IMR-90 (cell line): ENCODE measurements around the gene LEPROT. TPM values are rescaled to one million over a fixed set of nuclear protein-coding genes. Genes with fewer than 3 reads are reported as not detected.

Source experiments
- ATAC-seq: fragments of 200-7000 bp; cut with Tn5 transposase; 2 replicates; pipeline ENCODE4 v1.9.1; 2020; ENCODE audit warnings: low read depth, mild to moderate bottlenecking, moderate library complexity
- BruUV-seq: library from RNA; stranded (reverse); fragments of 400-500 nt; replicated peaks from 2 replicates; lab custom pipeline; 2021; lab: Mats Ljungman, UMichigan
- CTCF ChIA-PET: fragments of 300-600 bp; formaldehyde crosslinking; extraction: SDS; loops from one replicate; lab custom pipeline; 2021; ENCODE audit warnings: antibody characterized with exemption; lab: Yijun Ruan, JAX
- POLR2A ChIA-PET: fragments of 300-600 bp; sonication (Branson Sonifier 250); formaldehyde crosslinking; loops from one replicate; lab custom pipeline; 2022; ENCODE audit warnings: antibody characterized with exemption; ENCODE audit not compliant: unreplicated experiment; lab: Charles Lee
- DNase-seq: peaks from one replicate; pipeline ENCODE4 v3.0.0; 2013
- H2AFZ ChIP-seq: replicated peaks from 2 replicates; pipeline ENCODE3; 2013; ENCODE audit warnings: low read length, mild to moderate bottlenecking; ENCODE audit not compliant: poor library complexity
- H2AK5ac ChIP-seq: 2 replicates; pipeline ENCODE4 v1.6.1; 2013; ENCODE audit warnings: low read depth, low read length, inconsistent platforms
- H2AK9ac ChIP-seq: replicated peaks from 2 replicates; pipeline ENCODE3; 2013; ENCODE audit warnings: mild to moderate bottlenecking, low read depth, low read length, moderate library complexity; ENCODE audit not compliant: poor library complexity
- H2BK120ac ChIP-seq: 2 replicates; pipeline ENCODE4 v1.6.1; 2013; ENCODE audit warnings: low read depth, low read length, inconsistent platforms
- H2BK15ac ChIP-seq: 3 replicates; pipeline ENCODE4 v1.6.1; 2013; ENCODE audit warnings: low read depth, low read length, inconsistent platforms
- H2BK20ac ChIP-seq: 2 replicates; pipeline ENCODE4 v1.6.1; 2013; ENCODE audit warnings: low read depth, mild to moderate bottlenecking, inconsistent platforms, low read length, moderate library complexity
- H2BK5ac ChIP-seq: 2 replicates; pipeline ENCODE4 v1.6.1; 2013; ENCODE audit warnings: mild to moderate bottlenecking, low read depth, low read length, inconsistent platforms; ENCODE audit not compliant: poor library complexity, severe bottlenecking
- H3K14ac ChIP-seq: replicated peaks from 2 replicates; pipeline ENCODE4 v1.6.1; 2013; ENCODE audit warnings: low read depth, low read length, inconsistent platforms
- H3K18ac ChIP-seq: 2 replicates; pipeline ENCODE4 v1.6.1; 2013; ENCODE audit warnings: low read depth, low read length, control low read depth
- H3K23ac ChIP-seq: 2 replicates; pipeline ENCODE4 v1.6.1; 2013; ENCODE audit warnings: low read depth, low read length, inconsistent platforms
- H3K27ac ChIP-seq: 2 replicates; pipeline ENCODE4 v1.5.1; 2013; ENCODE audit warnings: mild to moderate bottlenecking, control low read depth, low read length; ENCODE audit not compliant: insufficient read depth
- H3K27me3 ChIP-seq: 2 replicates; pipeline ENCODE4 v1.6.1; 2013; ENCODE audit warnings: low read length; ENCODE audit not compliant: control insufficient read depth, insufficient read depth
- H3K36me3 ChIP-seq: 2 replicates; pipeline ENCODE4 v1.6.1; 2013; ENCODE audit warnings: low read length, mixed read lengths; ENCODE audit not compliant: control insufficient read depth, insufficient read depth
- H3K4ac ChIP-seq: 2 replicates; pipeline ENCODE4 v1.6.1; 2013; ENCODE audit warnings: low read depth, low read length, inconsistent platforms
- H3K4me1 ChIP-seq: 2 replicates; pipeline ENCODE4 v1.6.1; 2013; ENCODE audit warnings: low read length, mixed read lengths; ENCODE audit not compliant: control insufficient read depth, insufficient read depth
- H3K4me2 ChIP-seq: 2 replicates; pipeline ENCODE4 v1.6.1; 2013; ENCODE audit warnings: low read depth, mild to moderate bottlenecking, control low read depth, low read length, moderate library complexity
- H3K4me3 ChIP-seq: 2 replicates; pipeline ENCODE4 v1.5.1; 2013; ENCODE audit warnings: low read depth, mild to moderate bottlenecking, control low read depth, low read length, moderate library complexity; ENCODE audit not compliant: insufficient read depth
- H3K56ac ChIP-seq: 2 replicates; pipeline ENCODE4 v1.6.1; 2013; ENCODE audit warnings: low read length, inconsistent platforms; ENCODE audit not compliant: insufficient read depth; ENCODE audit errors: extremely low read depth
- H3K79me1 ChIP-seq, 2 experiments: 2 replicates each; pipeline ENCODE4 v1.6.1; 2013; ENCODE audit warnings: low read length in 2 of 2, inconsistent platforms in 1 of 2, low read depth in 1 of 2
- H3K9ac ChIP-seq: 2 replicates; pipeline ENCODE4 v1.6.1; 2013; ENCODE audit warnings: low read depth, low read length, control low read depth
- H3K9me1 ChIP-seq: 2 replicates; pipeline ENCODE4 v1.6.1; 2013; ENCODE audit warnings: low read length, inconsistent platforms; ENCODE audit not compliant: insufficient read depth
- H3K9me3 ChIP-seq: 2 replicates; pipeline ENCODE4 v1.6.1; 2013; ENCODE audit warnings: low read length; ENCODE audit not compliant: control insufficient read depth, insufficient read depth
- H4K20me1 ChIP-seq: 2 replicates; pipeline ENCODE4 v1.6.1; 2013; ENCODE audit warnings: low read length, inconsistent platforms; ENCODE audit not compliant: insufficient read depth
- H4K5ac ChIP-seq: 2 replicates; pipeline ENCODE4 v1.6.1; 2013; ENCODE audit warnings: mild to moderate bottlenecking, low read depth, low read length, control low read depth
- H4K8ac ChIP-seq, 2 experiments: 2 replicates each; pipeline ENCODE4 v1.6.1; 2013; ENCODE audit warnings: low read depth in 2 of 2, low read length in 2 of 2, control low read depth in 1 of 2, inconsistent platforms in 1 of 2
- H4K91ac ChIP-seq: 2 replicates; pipeline ENCODE4 v1.6.1; 2013; ENCODE audit warnings: low read depth, low read length, inconsistent platforms; ENCODE audit not compliant: insufficient read depth
- FOS ChIP-seq: fragments of 150-350 bp; IDR thresholded peaks from 2 replicates; pipeline ENCODE4 v1.6.1; 2016; ENCODE audit warnings: low read depth, low read length
- NFE2L2 ChIP-seq: fragments of 150-350 bp; IDR thresholded peaks from 2 replicates; pipeline ENCODE4 v1.6.1; 2016; ENCODE audit warnings: low read depth, mild to moderate bottlenecking, low read length
- POLR2A ChIP-seq: IDR thresholded peaks from 2 replicates; pipeline ENCODE4 v1.6.1; 2012; ENCODE audit warnings: mild to moderate bottlenecking, low read depth, low read length
- WGBS, 2 experiments: methylation state at CpG; one replicate each; pipeline versions ENCODE4 v1.1.5 to v1.1.7; 2013; ENCODE audit warnings: missing lambda C conversion rate in 2 of 2; ENCODE audit not compliant: insufficient read length in 1 of 2; ENCODE audit errors: extremely low coverage in 2 of 2; 5-methylcytosine and 5-hydroxymethylcytosine counted together
- dilution Hi-C: fragments of 300-500 bp; cut with HindIII; formaldehyde crosslinking; loops from one replicate; pipeline ENCODE4 v1.14.3; 2018; ENCODE audit warnings: low sequenced_read_pairs; ENCODE audit not compliant: unreplicated experiment
- in situ Hi-C: fragments of 300-500 bp; cut with MboI; formaldehyde crosslinking; loops from 3 replicates; pipeline ENCODE4 v1.14.3; 2019; ENCODE audit warnings: low sequenced_read_pairs, inconsistent platforms, mixed read lengths
- intact Hi-C: fragments of 100-400 bp; cut with micrococcal nuclease; formaldehyde crosslinking; loops from 2 replicates; pipeline ENCODE4 v1.10.0; 2022
- polyA plus RNA-seq, 3 experiments: library from polyadenylated mRNA; depleted of rRNA; stranded (reverse); fragments of >200 nt; gene quantifications; 2 replicates each; pipeline ENCODE4 v1.2.3, GENCODE V29; 2012; ENCODE audit warnings: low replicate concordance in 1 of 3
- total RNA-seq: library from RNA; depleted of rRNA; stranded (reverse); fragments of >200 nt; gene quantifications from 2 replicates; pipeline ENCODE4 v1.2.3, GENCODE V29; 2012
- TF ChIP-seq, protein P1 (sequence below): fragments of 150-350 bp; IDR thresholded peaks from 2 replicates; pipeline ENCODE4 v1.6.1; 2017; ENCODE audit warnings: mild to moderate bottlenecking, antibody characterized with exemption, low read length, low read depth

The LEPROT gene
- total and polyA plus RNA-seq, 2 of the 4 experiments (the other 2 are of a cell fraction): 21.0 to 40.2 TPM

DNA sequence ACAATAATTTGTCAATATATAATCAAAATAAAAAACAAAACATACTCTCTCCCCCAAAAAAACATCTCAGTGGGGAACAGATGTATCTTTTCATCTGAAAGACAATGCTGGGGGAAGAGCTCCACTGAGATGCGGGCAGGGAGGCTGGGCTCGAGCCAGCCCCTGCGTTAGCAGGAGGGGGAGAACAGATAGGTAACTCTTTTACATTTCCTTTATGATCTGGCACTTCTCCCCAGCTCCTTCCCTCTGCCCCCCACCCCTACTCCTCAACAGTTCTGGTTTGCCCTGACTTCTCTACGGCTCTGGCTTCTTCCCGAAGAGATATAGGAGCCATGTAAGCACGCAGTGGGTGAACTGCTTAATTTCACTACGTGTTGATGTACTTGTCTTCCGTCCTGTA is 12.4 kb downstream of the LEPROT start:
- in situ Hi-C loops: loop anchor here (5.0 kb wide), 1 partner anchor 254 kb away; no protein-coding TSS in a partner anchor
- DNase-seq (no peak), ATAC-seq (no peak)
- Histone ChIP-seq H3K4me1 (peaks cover 2% of the 10 kb centered on the region; the same call in 1 of the 2 replicates), H2BK120ac (no peak overlapping the region), H3K4me2 (no peak overlapping the region), H2BK20ac (no peak overlapping the region), H3K14ac (no peak overlapping the region), H3K9ac (no peak overlapping the region), H3K56ac (no peak overlapping the region), H2AK9ac (no peak overlapping the region), H3K18ac (no peak overlapping the region), H2AFZ (no peak overlapping the region), H3K4me3 (no peak overlapping the region), H4K5ac (no peak overlapping the region), H2BK15ac (no peak overlapping the region), H4K20me1 (no peaks in the 10 kb centered on the region; the same call in 1 of the 2 replicates), H3K36me3 (peaks cover 21% of the 10 kb centered on the region), H4K8ac (no peak overlapping the region), H3K23ac (no peak overlapping the region), H2AK5ac (no peak overlapping the region), H3K4ac (no peak overlapping the region), H3K79me1 (peaks cover 19 to 36% of the 10 kb centered on the region in 2 experiments), H3K9me3 (no peaks in the 10 kb centered on the region), H4K91ac (no peak overlapping the region), H2BK5ac (no peak overlapping the region), H3K27ac (no peak overlapping the region), H3K27me3 (no peaks in the 10 kb centered on the region), H3K9me1 (no peaks in the 10 kb centered on the region)
- intact Hi-C loops: loop anchor here (5.0 kb wide), 4 partner anchors 189 to 1014 kb away; no protein-coding TSS in a partner anchor
- no CpG with 5 or more reads among the region's 8 CpGs for WGBS, 2 experiments
- no TSS peak for BruUV-seq
- TF ChIP-seq POLR2A (no peak), NFE2L2 (no peak), FOS (no peak)
- TF ChIP-seq, protein P1, sequence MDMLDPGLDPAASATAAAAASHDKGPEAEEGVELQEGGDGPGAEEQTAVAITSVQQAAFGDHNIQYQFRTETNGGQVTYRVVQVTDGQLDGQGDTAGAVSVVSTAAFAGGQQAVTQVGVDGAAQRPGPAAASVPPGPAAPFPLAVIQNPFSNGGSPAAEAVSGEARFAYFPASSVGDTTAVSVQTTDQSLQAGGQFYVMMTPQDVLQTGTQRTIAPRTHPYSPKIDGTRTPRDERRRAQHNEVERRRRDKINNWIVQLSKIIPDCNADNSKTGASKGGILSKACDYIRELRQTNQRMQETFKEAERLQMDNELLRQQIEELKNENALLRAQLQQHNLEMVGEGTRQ: no peak
- dilution Hi-C loops: no loop called here
- ChIA-PET POLR2A (no interaction called here), CTCF (no interaction called here)
